ENCODE data around the gene ZNF574.
"Not testable (repeated sequence)": the region's sequence is repeated elsewhere in the genome, so short reads cannot be mapped to it uniquely, and the experiment has no call there.

DNA sequence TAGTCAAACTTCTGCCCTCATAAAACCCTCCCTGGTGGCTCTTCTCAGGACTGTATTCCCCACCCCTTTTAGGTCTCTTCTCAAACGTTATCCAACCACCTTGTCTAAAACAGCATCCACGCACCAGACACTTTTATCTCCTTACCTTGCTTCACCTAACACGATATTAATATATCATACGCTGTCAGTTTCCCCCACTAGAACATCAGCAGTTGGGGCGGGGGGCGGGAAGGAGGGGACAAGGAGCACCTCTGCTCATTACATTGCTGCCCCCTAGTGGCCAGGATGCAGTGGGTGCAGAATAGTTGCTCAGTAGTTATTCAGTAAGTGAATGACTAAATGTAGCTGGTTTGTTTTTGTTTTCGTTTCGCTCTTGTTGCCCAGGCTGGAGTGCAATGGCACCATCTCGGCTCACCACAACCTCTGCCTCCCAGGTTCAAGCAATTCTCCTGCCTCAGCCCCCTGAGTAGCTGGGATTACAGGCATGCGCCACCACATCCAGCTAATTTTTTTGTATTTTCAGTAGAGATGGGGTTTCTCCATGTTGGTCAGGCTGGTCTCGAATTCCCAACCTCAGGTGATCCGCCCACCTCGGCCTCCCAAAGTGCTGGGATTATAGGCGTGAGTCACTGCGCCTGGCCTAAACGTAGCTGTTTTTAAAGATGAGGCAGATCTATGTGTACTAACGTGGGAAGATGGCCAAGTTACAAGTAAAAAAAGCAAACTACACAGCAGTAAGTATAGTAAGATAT, 41.1 kb upstream of the ZNF574 start:
- TF ChIP-seq, protein P1, sequence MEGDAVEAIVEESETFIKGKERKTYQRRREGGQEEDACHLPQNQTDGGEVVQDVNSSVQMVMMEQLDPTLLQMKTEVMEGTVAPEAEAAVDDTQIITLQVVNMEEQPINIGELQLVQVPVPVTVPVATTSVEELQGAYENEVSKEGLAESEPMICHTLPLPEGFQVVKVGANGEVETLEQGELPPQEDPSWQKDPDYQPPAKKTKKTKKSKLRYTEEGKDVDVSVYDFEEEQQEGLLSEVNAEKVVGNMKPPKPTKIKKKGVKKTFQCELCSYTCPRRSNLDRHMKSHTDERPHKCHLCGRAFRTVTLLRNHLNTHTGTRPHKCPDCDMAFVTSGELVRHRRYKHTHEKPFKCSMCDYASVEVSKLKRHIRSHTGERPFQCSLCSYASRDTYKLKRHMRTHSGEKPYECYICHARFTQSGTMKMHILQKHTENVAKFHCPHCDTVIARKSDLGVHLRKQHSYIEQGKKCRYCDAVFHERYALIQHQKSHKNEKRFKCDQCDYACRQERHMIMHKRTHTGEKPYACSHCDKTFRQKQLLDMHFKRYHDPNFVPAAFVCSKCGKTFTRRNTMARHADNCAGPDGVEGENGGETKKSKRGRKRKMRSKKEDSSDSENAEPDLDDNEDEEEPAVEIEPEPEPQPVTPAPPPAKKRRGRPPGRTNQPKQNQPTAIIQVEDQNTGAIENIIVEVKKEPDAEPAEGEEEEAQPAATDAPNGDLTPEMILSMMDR (conservative IDR thresholded peaks at IDR 0.05): peak; percentile 86
- not testable (repeated sequence) for TF ChIP-seq ZFX (IDR thresholded peaks at IDR 0.05)

All from C4-2B (cell line).